WERI-Rb-1 (cell line): ENCODE results near the gene DBNDD2.
A peak's percentile ranks its signal among the peaks of the same experiment; 100 is the strongest.

ENCODE experiments used
- DNase-seq: peaks from one replicate; pipeline ENCODE4 v3.0.0-alpha.2; 2020
- H3K27ac ChIP-seq: fragments of 250-450 bp; sonication (Bioruptor Pico); 2 replicates; pipeline ENCODE4 v1.5.1; 2020; ENCODE audit warnings: mild to moderate bottlenecking, moderate library complexity
- H3K27me3 ChIP-seq: fragments of 250-450 bp; sonication (Bioruptor Pico); 2 replicates; pipeline ENCODE4 v1.5.1; 2021; ENCODE audit warnings: mild to moderate bottlenecking, low read depth, moderate library complexity; ENCODE audit not compliant: insufficient read depth, severe bottlenecking
- H3K36me3 ChIP-seq: fragments of 250-450 bp; sonication (Bioruptor Pico); 2 replicates; pipeline ENCODE4 v1.5.1; 2020; ENCODE audit warnings: mild to moderate bottlenecking, moderate library complexity
- H3K4me3 ChIP-seq: 2 replicates; pipeline ENCODE4 v1.5.1; 2011; ENCODE audit warnings: low read depth, mild to moderate bottlenecking, control low read depth, low read length
- H3K9me3 ChIP-seq: fragments of 250-450 bp; sonication (Bioruptor Pico); 2 replicates; pipeline ENCODE4 v1.5.1; 2021; ENCODE audit warnings: mild to moderate bottlenecking, moderate library complexity; ENCODE audit not compliant: severe bottlenecking
- CTCF ChIP-seq: IDR thresholded peaks from 2 replicates; pipeline ENCODE4 v1.5.1; 2011; ENCODE audit warnings: low read depth, mild to moderate bottlenecking, control low read depth, inconsistent platforms, low read length

Gene DBNDD2

GRCh38 chr20:45440891-45441685 is 33.0 kb downstream of the DBNDD2 start:
- no peaks in the 10 kb centered on the region for H3K36me3 ChIP-seq
- no peak overlapping the region for H3K27ac ChIP-seq
- no peak for TF ChIP-seq CTCF
- H3K4me3 ChIP-seq, result no peak overlapping the region
- no peaks in the 10 kb centered on the region for H3K9me3 ChIP-seq
- DNase-seq, result no peak
- H3K27me3 ChIP-seq, result no peaks in the 10 kb centered on the region

GRCh38 chr20:45441746-45442145 is 33.7 kb downstream of the DBNDD2 start:
- DNase-seq, result no peak
- TF ChIP-seq CTCF, result no peak
- H3K36me3 ChIP-seq, result no peaks in the 10 kb centered on the region
- H3K27me3 ChIP-seq, result no peaks in the 10 kb centered on the region
- H3K27ac ChIP-seq, result no peak overlapping the region
- no peaks in the 10 kb centered on the region for H3K9me3 ChIP-seq
- no peak overlapping the region for H3K4me3 ChIP-seq

DNA sequence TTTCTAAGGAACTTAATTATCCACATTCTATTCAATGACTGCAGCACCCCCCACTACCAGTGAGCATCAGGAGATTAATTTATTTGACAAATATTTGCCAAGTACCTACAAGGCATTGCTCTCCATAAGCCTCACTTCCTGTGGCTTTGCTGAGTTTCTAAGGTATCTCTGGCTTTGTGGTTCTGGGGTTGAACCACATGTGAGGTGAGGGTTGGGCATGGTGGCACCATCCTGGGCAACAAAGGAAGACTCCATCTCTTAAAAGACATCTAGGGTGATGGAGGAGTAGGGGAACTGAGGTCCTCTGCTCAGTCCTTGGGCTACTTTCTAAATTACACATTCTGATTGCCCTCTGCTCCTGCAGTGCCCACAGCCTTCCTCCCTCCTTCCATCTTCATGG is 36.0 kb downstream of the DBNDD2 start:
- Histone ChIP-seq H3K27me3 (no peaks in the 10 kb centered on the region), H3K4me3 (no peak overlapping the region), H3K27ac (no peak overlapping the region), H3K36me3 (no peaks in the 10 kb centered on the region), H3K9me3 (no peaks in the 10 kb centered on the region)
- DNase-seq, result no peak
- no peak for TF ChIP-seq CTCF

DNA sequence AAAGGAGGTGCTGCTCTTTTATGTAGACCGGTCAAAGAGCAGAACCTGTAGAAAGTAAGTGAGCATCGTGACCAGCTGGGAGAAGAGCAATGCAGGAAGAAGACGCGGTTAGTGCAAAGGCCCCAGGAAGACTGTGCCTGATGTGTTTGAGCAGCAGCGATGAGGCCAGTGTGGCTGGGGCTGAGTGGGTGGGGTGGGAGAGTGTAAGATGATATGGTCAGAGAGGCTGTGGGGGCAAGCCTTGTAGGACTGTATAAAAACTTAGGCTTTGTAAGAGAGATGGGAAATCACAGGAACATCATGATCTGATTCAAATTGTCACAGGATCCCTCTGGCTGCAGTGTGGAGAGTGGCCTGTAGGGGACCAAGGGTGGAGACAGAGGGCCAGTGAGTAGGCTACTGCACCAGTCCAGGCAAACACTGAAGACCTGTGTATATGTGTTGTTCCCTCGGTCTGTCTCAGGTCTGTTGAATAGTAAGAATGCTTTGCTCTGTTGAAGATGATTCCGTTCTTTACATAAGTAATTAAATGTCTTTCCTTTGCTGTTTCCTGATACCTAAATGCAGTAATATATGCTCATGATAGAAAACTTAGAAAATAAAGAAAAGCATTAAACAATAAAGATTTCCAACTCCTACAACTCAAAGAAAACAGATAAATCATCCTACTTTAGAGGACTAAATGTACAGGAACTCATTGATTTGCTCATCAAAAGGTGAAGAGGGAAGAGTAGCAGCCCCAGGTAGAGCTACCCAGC is 37.9 kb downstream of the DBNDD2 start:
- Histone ChIP-seq H3K36me3 (no peaks in the 10 kb centered on the region), H3K27me3 (no peaks in the 10 kb centered on the region), H3K9me3 (no peaks in the 10 kb centered on the region), H3K27ac (no peak overlapping the region), H3K4me3 (no peak overlapping the region)
- TF ChIP-seq CTCF, result peak; percentile 67
- no peak for DNase-seq

GRCh38 chr20:45448270-45448669 is 40.2 kb downstream of the DBNDD2 start:
- no peaks in the 10 kb centered on the region for H3K9me3 ChIP-seq
- no peak for TF ChIP-seq CTCF
- no peaks in the 10 kb centered on the region for H3K27me3 ChIP-seq
- H3K4me3 ChIP-seq, result no peak overlapping the region
- H3K27ac ChIP-seq, result no peak overlapping the region
- no peaks in the 10 kb centered on the region for H3K36me3 ChIP-seq
- DNase-seq, result no peak
